NCI-H1048 (cell line): ENCODE results near the gene GSK3B.
"Not testable (repeated sequence)": the region's sequence is repeated elsewhere in the genome, so short reads cannot be mapped to it uniquely, and the experiment has no call there.

Experiments used
- DNase-seq: peaks from one replicate; lab custom pipeline; 2025; lab: John Stamatoyannopoulos, UW

GSK3B gene

GRCh38 chr3:120005741-120006140, 88.5 kb downstream of the GSK3B start:
- DNase-seq: not testable (repeated sequence)

GRCh38 chr3:120004008-120004498, 90.2 kb downstream of the GSK3B start:
- not testable (repeated sequence) for DNase-seq

GRCh38 chr3:119998166-119998565, 96.1 kb downstream of the GSK3B start:
- DNase-seq: no peak

GRCh38 chr3:119990888-119991287, 103.4 kb downstream of the GSK3B start:
- no peak for DNase-seq

GRCh38 chr3:119989981-119990655, 104.1 kb downstream of the GSK3B start:
- no peak for DNase-seq

- DNase-seq: not testable (repeated sequence)
These were observed 107.4 kb downstream of the GSK3B start for GRCh38 chr3:119986812-119987211.

GRCh38 chr3:119981386-119981785, 112.9 kb downstream of the GSK3B start:
- no peak for DNase-seq

GRCh38 chr3:119978554-119979208, 115.6 kb downstream of the GSK3B start:
- no peak for DNase-seq

GRCh38 chr3:119977353-119977752, 116.9 kb downstream of the GSK3B start:
- DNase-seq: no peak

- no peak for DNase-seq
These were observed 118.0 kb downstream of the GSK3B start for GRCh38 chr3:119976214-119976613.

GRCh38 chr3:119974656-119975055, 119.6 kb downstream of the GSK3B start:
- no peak for DNase-seq

- no peak for DNase-seq
These were observed 121.1 kb downstream of the GSK3B start for GRCh38 chr3:119973018-119973646.

- DNase-seq: no peak
These were observed 124.5 kb downstream of the GSK3B start for GRCh38 chr3:119969759-119970158.

GRCh38 chr3:119967353-119968006, 126.8 kb downstream of the GSK3B start:
- DNase-seq: no peak

- no peak for DNase-seq
These were observed 128.6 kb downstream of the GSK3B start for GRCh38 chr3:119965692-119966091.

- no peak for DNase-seq
These were observed 130.0 kb downstream of the GSK3B start for GRCh38 chr3:119964294-119964693.

GRCh38 chr3:119955972-119956371, 138.3 kb downstream of the GSK3B start:
- no peak for DNase-seq

GRCh38 chr3:119950666-119951325, 143.5 kb downstream of the GSK3B start:
- DNase-seq: no peak

- DNase-seq: no peak
These were observed 149.0 kb downstream of the GSK3B start for GRCh38 chr3:119945291-119945690.

GRCh38 chr3:119944091-119944490, 150.2 kb downstream of the GSK3B start:
- DNase-seq: no peak

- DNase-seq: no peak
These were observed 155.2 kb downstream of the GSK3B start for GRCh38 chr3:119939077-119939476.

- no peak for DNase-seq
These were observed 157.0 kb downstream of the GSK3B start for GRCh38 chr3:119937229-119937628.
